ENCODE results near the gene RPL15.

RPL15 gene

DNA sequence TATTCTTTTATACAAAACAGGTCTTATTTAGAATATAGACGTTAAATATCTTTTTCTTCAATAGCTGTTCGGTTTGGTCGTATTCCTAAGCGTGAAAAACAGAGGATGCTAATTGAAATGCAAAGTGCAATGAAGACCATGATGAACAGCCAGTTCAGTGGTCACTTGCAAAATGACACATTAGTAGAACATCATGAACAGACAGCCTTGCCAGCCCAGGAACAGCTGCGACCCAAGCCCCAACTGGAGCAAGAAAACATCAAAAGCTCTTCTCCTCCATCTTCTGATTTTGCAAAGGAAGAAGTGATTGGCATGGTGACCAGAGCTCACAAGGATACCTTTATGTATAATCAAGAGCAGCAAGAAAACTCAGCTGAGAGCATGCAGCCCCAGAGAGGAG lies 45.0 kb downstream of the RPL15 start:
- TF ChIP-seq, protein P1, sequence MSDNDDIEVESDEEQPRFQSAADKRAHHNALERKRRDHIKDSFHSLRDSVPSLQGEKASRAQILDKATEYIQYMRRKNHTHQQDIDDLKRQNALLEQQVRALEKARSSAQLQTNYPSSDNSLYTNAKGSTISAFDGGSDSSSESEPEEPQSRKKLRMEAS (IDR thresholded peaks at IDR 0.05; ENCODE audit: low read depth, low read length): no peak
- TF ChIP-seq CTCF (IDR thresholded peaks at IDR 0.05; ENCODE audit: low read depth, low read length) (no peak), POLR2A (IDR thresholded peaks at IDR 0.05; ENCODE audit: extremely low read depth, insufficient read length) (no peak), MYC (IDR thresholded peaks at IDR 0.05; ENCODE audit: low read depth, low read length) (no peak)
- DNase-seq (ENCODE audit: low read depth): no peak
- H3K4me3 ChIP-seq (ENCODE audit: low read depth, low read length): no peak overlapping the region

DNA sequence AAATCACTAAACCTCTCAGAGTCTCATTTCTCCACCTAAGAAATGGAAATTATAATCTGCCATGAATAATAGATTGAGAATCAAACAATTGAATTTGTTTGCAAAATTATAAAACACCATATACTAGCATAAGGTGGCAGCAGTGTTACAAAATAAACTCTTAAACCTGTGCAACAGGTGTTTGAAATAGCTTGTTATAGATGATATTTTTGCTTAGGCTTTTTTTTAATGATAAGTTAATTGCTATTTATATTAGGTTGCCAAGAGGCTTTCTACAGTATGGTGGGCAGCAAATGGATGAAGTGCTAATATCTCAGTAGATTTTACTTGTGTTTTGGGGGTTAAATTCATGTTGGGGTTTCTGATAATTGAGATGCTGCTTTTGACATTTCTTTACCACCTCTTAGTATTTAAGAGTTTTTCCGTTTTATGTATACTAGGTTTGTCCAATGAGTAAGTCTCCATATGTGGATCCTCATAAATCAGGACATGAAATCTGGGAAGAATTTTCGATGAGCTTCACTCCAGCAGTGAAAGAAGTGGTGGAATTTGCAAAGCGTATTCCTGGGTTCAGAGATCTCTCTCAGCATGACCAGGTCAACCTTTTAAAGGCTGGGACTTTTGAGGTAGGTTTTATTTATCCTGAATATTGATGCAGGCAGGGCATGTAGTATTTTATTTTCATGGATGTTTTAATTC lies 47.8 kb downstream of the RPL15 start:
- DNase-seq (ENCODE audit: low read depth): no peak
- TF ChIP-seq POLR2A (IDR thresholded peaks at IDR 0.05; ENCODE audit: extremely low read depth, insufficient read length) (no peak), MYC (IDR thresholded peaks at IDR 0.05; ENCODE audit: low read depth, low read length) (no peak), CTCF (IDR thresholded peaks at IDR 0.05; ENCODE audit: low read depth, low read length) (no peak)
- TF ChIP-seq, protein P1 (IDR thresholded peaks at IDR 0.05; ENCODE audit: low read depth, low read length): no peak
- no peak overlapping the region for H3K4me3 ChIP-seq (ENCODE audit: low read depth, low read length)

DNA sequence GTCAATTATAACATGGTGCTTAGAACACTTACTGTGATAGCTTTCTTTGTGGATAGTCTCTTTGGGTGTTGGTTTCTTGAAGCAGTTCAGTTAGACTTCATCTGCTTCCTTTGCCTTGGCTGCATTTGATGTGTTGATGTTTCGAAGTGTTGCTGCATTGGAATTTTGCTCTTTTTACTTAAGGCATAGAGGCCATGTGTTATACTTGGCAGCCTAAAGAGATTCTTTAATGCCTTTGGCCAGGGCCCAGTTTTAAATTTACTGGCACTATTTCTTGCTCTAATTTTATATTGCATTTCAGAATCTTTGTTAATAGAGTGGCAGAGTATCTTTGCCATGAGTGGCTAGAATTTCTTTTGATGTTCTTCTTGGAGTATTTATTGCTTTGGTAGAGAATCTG lies 49.4 kb downstream of the RPL15 start:
- no peak for DNase-seq (ENCODE audit: low read depth)
- TF ChIP-seq MYC (IDR thresholded peaks at IDR 0.05; ENCODE audit: low read depth, low read length) (no peak), POLR2A (IDR thresholded peaks at IDR 0.05; ENCODE audit: extremely low read depth, insufficient read length) (no peak), CTCF (IDR thresholded peaks at IDR 0.05; ENCODE audit: low read depth, low read length) (no peak)
- TF ChIP-seq, protein P1 (IDR thresholded peaks at IDR 0.05; ENCODE audit: low read depth, low read length): no peak
- H3K4me3 ChIP-seq (ENCODE audit: low read depth, low read length): no peak overlapping the region

GRCh38 chr3:23968463-23969184 lies 51.7 kb downstream of the RPL15 start:
- H3K4me3 ChIP-seq (ENCODE audit: low read depth, low read length): no peak overlapping the region
- TF ChIP-seq, protein P1 (IDR thresholded peaks at IDR 0.05; ENCODE audit: low read depth, low read length): no peak
- TF ChIP-seq MYC (IDR thresholded peaks at IDR 0.05; ENCODE audit: low read depth, low read length): no peak
- no peak for TF ChIP-seq CTCF (IDR thresholded peaks at IDR 0.05; ENCODE audit: low read depth, low read length)
- no peak for TF ChIP-seq POLR2A (IDR thresholded peaks at IDR 0.05; ENCODE audit: extremely low read depth, insufficient read length)
- no peak for DNase-seq (ENCODE audit: low read depth)

GRCh38 chr3:23969393-23969792 lies 52.5 kb downstream of the RPL15 start:
- DNase-seq (ENCODE audit: low read depth): no peak
- TF ChIP-seq CTCF (IDR thresholded peaks at IDR 0.05; ENCODE audit: low read depth, low read length) (no peak), MYC (IDR thresholded peaks at IDR 0.05; ENCODE audit: low read depth, low read length) (no peak), POLR2A (IDR thresholded peaks at IDR 0.05; ENCODE audit: extremely low read depth, insufficient read length) (no peak)
- TF ChIP-seq, protein P1 (IDR thresholded peaks at IDR 0.05; ENCODE audit: low read depth, low read length): no peak
- no peak overlapping the region for H3K4me3 ChIP-seq (ENCODE audit: low read depth, low read length)
